HepG2 (cell line): ENCODE data around the gene SHISA5. TPM values are rescaled to one million over a fixed set of nuclear protein-coding genes. Genes with fewer than 3 reads are reported as not detected.

Source experiments
- ATF1 ChIP-seq: IDR thresholded peaks from 2 replicates; pipeline ENCODE4 v1.6.1; 2016; ENCODE audit warnings: mild to moderate bottlenecking, control low read depth
- BORCS8-MEF2B ChIP-seq: sonication (generic); formaldehyde crosslinking; IDR thresholded peaks from 2 replicates; pipeline ENCODE4 v1.8.0; 2022; ENCODE audit warnings: mild to moderate bottlenecking, missing genetic modification reagents
- GABPB1 ChIP-seq: IDR thresholded peaks from 2 replicates; pipeline ENCODE4 v1.6.1; 2016; ENCODE audit warnings: mild to moderate bottlenecking, missing genetic modification reagents, moderate library complexity, missing compliant biosample characterization
- KLF9 ChIP-seq: IDR thresholded peaks from 2 replicates; pipeline ENCODE4 v1.6.1; 2016; ENCODE audit warnings: low read depth
- MAZ ChIP-seq, 2 experiments: sonication (generic) in 1 of 2; formaldehyde crosslinking in 1 of 2; IDR thresholded peaks; 2 replicates each; pipeline versions ENCODE4 v1.5.0 to v1.6.1; 2012 to 2020; ENCODE audit warnings: low read depth in 2 of 2, mild to moderate bottlenecking in 2 of 2, borderline replicate concordance in 1 of 2, improper control_type of control experiment in 1 of 2, low read length in 1 of 2, missing genetic modification reagents in 1 of 2, moderate library complexity in 1 of 2
- MXD1 ChIP-seq: sonication (generic); formaldehyde crosslinking; IDR thresholded peaks from 2 replicates; pipeline ENCODE4 v1.4.0; 2020; ENCODE audit warnings: mild to moderate bottlenecking, missing genetic modification reagents
- MXD4 ChIP-seq: IDR thresholded peaks from 2 replicates; pipeline ENCODE4 v1.6.1; 2016; ENCODE audit warnings: mild to moderate bottlenecking, missing biosample characterization, missing genetic modification reagents
- MZF1 ChIP-seq: sonication (generic); formaldehyde crosslinking; IDR thresholded peaks from 2 replicates; pipeline ENCODE4 v1.8.1; 2023; ENCODE audit warnings: mild to moderate bottlenecking, missing genetic modification reagents, borderline replicate concordance
- PAX8 ChIP-seq: sonication (generic); formaldehyde crosslinking; IDR thresholded peaks from 2 replicates; pipeline ENCODE4 v1.8.0; 2022; ENCODE audit warnings: mild to moderate bottlenecking, missing genetic modification reagents, borderline replicate concordance
- PRDM10 ChIP-seq: sonication (generic); formaldehyde crosslinking; IDR thresholded peaks from 2 replicates; pipeline ENCODE4 v1.4.0; 2020; ENCODE audit warnings: low read depth, missing genetic modification reagents
- REXO4 ChIP-seq: sonication (generic); formaldehyde crosslinking; IDR thresholded peaks from 2 replicates; pipeline ENCODE4 v1.8.0; 2022; ENCODE audit warnings: missing genetic modification reagents, mild to moderate bottlenecking, borderline replicate concordance
- SPEN ChIP-seq: sonication (generic); formaldehyde crosslinking; IDR thresholded peaks from 2 replicates; pipeline ENCODE4 v1.5.1; 2020; ENCODE audit warnings: low read depth, mild to moderate bottlenecking, missing genetic modification reagents
- ZNF318 ChIP-seq: sonication (generic); formaldehyde crosslinking; IDR thresholded peaks from 2 replicates; pipeline ENCODE4 v1.4.0; 2020; ENCODE audit warnings: mild to moderate bottlenecking, missing genetic modification reagents
- ZNF558 ChIP-seq: sonication (generic); formaldehyde crosslinking; IDR thresholded peaks from 2 replicates; pipeline ENCODE4 v1.9.0; 2022; ENCODE audit warnings: mild to moderate bottlenecking, missing genetic modification reagents, borderline replicate concordance
- ZNF790 ChIP-seq: sonication (generic); formaldehyde crosslinking; IDR thresholded peaks from 2 replicates; pipeline ENCODE4 v1.8.0; 2022; ENCODE audit warnings: missing genetic modification reagents, mild to moderate bottlenecking, borderline replicate concordance
- ZSCAN22 ChIP-seq: sonication (generic); formaldehyde crosslinking; IDR thresholded peaks from 2 replicates; pipeline ENCODE4 v1.4.0; 2020; ENCODE audit warnings: mild to moderate bottlenecking, missing genetic modification reagents
- polyA plus RNA-seq, 8 experiments: library from polyadenylated mRNA; depleted of rRNA in 3 of 8; stranded (reverse) in 7 of 8; unstranded in 1 of 8; fragments of >200 nt; fragmentation: Illumina TruSeq in 4 of 8; extraction: Trizol in 4 of 8; gene quantifications; 2 replicates each; pipeline versions ENCODE4 v1.2.1 to v1.2.3, GENCODE V29; 2011 to 2016; ENCODE audit warnings: low read depth in 4 of 8, missing spikeins in 1 of 8, mixed read lengths in 1 of 8; ENCODE audit not compliant: insufficient read depth in 1 of 8
- total RNA-seq, 5 experiments: library from RNA; depleted of rRNA; stranded (reverse); fragments of >200 nt; fragmentation: Illumina TruSeq; extraction: Trizol; gene quantifications; 2 replicates each; pipeline ENCODE4 v1.2.3, GENCODE V29; 2016; ENCODE audit warnings: low read depth in 1 of 5

The SHISA5 gene
- total and polyA plus RNA-seq, 2 of the 13 experiments (the other 11 are each of a cell fraction or from before 2014, with no cell fraction given): 75.8 to 91.4 TPM

GRCh38 chr3:48507256-48508061 is 3.5 kb upstream of the SHISA5 start (continued):
- TF ChIP-seq PRDM10 (no peak), ATF1 (CRISPR knock-in tag) (no peak), MAZ (IDR thresholded peaks at IDR 0.05; ENCODE audit: borderline replicate concordance, low read depth, low read length) (0 out of 2 replicates have a peak, but pooled peaks have one; percentile 24), MAZ (CRISPR knock-in tag; IDR thresholded peaks at IDR 0.05; ENCODE audit: low read depth) (no peak), ZSCAN22 (CRISPR knock-in tag) (no peak), GABPB1 (CRISPR knock-in tag) (no peak), PAX8 (CRISPR knock-in tag) (no peak), ZNF318 (no peak), REXO4 (CRISPR knock-in tag) (no peak), ZNF558 (CRISPR knock-in tag) (no peak), MZF1 (CRISPR knock-in tag) (no peak), SPEN (CRISPR knock-in tag) (no peak), BORCS8-MEF2B (CRISPR knock-in tag) (no peak), KLF9 (CRISPR knock-in tag) (no peak), MXD4 (CRISPR knock-in tag) (0 out of 2 replicates have a peak, but pooled peaks have one; percentile 45), MXD1 (CRISPR knock-in tag) (no peak), ZNF790 (no peak)
